Lower leg skin (tissue), 4 donors: ENCODE data around the gene CAPSL. TPM values are rescaled to one million over a fixed set of nuclear protein-coding genes. Genes with fewer than 3 reads are reported as not detected.
"Not testable (repeated sequence)": the region's sequence is repeated elsewhere in the genome, so short reads cannot be mapped to it uniquely, and the experiment has no call there.

Source experiments
- DNase-seq, 2 donors: peaks; one replicate each; pipeline ENCODE4 v3.0.0-alpha.2; 2019; ENCODE audit warnings: low spot score in 2 of 2
- H3K4me3 ChIP-seq: fragments of 200-600 bp; sonication (generic); 2 replicates; pipeline ENCODE4 v1.5.1; 2017; ENCODE audit warnings: mild to moderate bottlenecking, low read depth; ENCODE audit not compliant: poor library complexity, severe bottlenecking
- CTCF ChIP-seq, 3 donors: fragments of 450-650 bp; IDR thresholded peaks; one replicate each; pipeline ENCODE4 v1.5.1; 2016; ENCODE audit warnings: antibody characterized with exemption in 3 of 3, mild to moderate bottlenecking in 3 of 3, moderate library complexity in 2 of 3
- POLR2A ChIP-seq, 2 donors: fragments of 450-650 bp; IDR thresholded peaks; one replicate each; pipeline ENCODE4 v1.6.1; 2016 to 2017; ENCODE audit warnings: antibody characterized with exemption in 2 of 2, mild to moderate bottlenecking in 1 of 2, moderate library complexity in 1 of 2
- WGBS, 2 donors: methylation state at CpG; one replicate each; pipeline ENCODE4 v1.1.5; 2018; 5-methylcytosine and 5-hydroxymethylcytosine counted together
- intact Hi-C: fragments of 100-400 bp; cut with DNase I; formaldehyde crosslinking; loops from one replicate; pipeline ENCODE4 v1.15.0; 2023; ENCODE audit warnings: low total_unique reads
- total RNA-seq, 4 donors: library from RNA; depleted of rRNA; stranded (reverse); fragments of >200 nt; gene quantifications; one replicate each; pipeline ENCODE4 v1.1.0, GENCODE V29; 2016

Gene CAPSL
- total RNA-seq, 4 donors from 2014 or later = not detected

DNA sequence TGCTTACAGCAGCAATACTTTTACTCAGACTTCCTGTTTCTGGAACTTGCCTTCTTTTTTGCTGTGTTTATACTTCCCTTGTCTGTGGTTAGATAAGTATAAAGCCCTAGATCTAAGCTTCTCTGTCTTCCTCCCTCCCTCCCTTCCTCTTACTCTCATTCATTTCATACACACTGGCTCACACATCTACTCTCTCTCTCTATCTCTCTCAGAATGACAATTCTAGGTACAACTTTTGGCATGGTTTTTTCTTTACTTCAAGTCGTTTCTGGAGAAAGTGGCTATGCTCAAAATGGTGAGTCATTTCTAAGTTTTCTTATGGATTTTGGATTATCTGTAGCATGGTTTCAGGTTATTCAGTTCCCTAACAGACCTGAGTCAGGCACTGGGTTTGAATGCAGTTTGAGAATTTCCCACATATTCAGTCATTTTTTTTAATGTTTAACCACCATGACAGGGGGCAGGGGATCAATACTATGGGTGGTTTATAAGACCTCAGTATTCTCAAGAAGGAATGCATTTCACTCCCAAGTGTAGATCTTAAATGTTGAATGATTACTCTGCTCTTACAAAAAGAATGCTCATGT, 81.6 kb downstream of the CAPSL start, which contains the start of gene IL7R:
TSS of gene IL7R (plus strand) at position 127 of the 587 bp plus-strand sequence. CDS start at position 214, 87 bp downstream.
- H3K4me3 ChIP-seq = no peak within 1 kb of the TSS
- no peak for TF ChIP-seq POLR2A (IDR thresholded peaks at IDR 0.05)
- no peak for TF ChIP-seq CTCF (IDR thresholded peaks at IDR 0.05)
- intact Hi-C loops = no loop called here
- 31 to 36% methylated on average over 1 of the region's 1 CpG for WGBS, 2 donors
- DNase-seq = no peak

GRCh38 chr5:35856186-35856764, 82.1 kb downstream of the CAPSL start:
- H3K4me3 ChIP-seq, intact Hi-C loops, DNase-seq: not testable (repeated sequence)
- WGBS, 2 donors = 95 to 97% methylated on average over 5 of the region's 5 CpGs

GRCh38 chr5:35855187-35855586, 83.2 kb downstream of the CAPSL start:
- TF ChIP-seq CTCF (IDR thresholded peaks at IDR 0.05) (no peak), POLR2A (IDR thresholded peaks at IDR 0.05) (no peak)
- intact Hi-C loops = no loop called here
- H3K4me3 ChIP-seq = no peak overlapping the region
- WGBS, 2 donors = 49 to 52% methylated on average over 1 of the region's 1 CpG
- no peak for DNase-seq

Other genes with a start within 250 kb of the CAPSL start
- gene IL7R, start 81.7 kb downstream of the CAPSL start, total RNA-seq = 1 to 10 TPM; 1.4 to 5.5 (median 4.4) TPM
- gene UGT3A1, start 52.8 kb upstream of the CAPSL start, total RNA-seq = under 1 TPM in 1 of 4 donors, not detected in 3; 0.23 TPM
- gene UGT3A2, start 128.3 kb upstream of the CAPSL start, total RNA-seq = 10 to 100 TPM in 1 of 4 donors, 1 to 10 TPM in 3; 3.1 to 38.2 (median 7.7) TPM
- 10 to 100 TPM in 3 of 4 donors, 1 to 10 TPM in 1; 8.1 to 22.4 (median 11.3) TPM for gene LMBRD2, start 213.3 kb upstream of the CAPSL start, total RNA-seq
- gene SKP2, start 213.5 kb upstream of the CAPSL start, total RNA-seq = 10 to 100 TPM in 1 of 4 donors, 1 to 10 TPM in 3; 6.9 to 12.8 (median 8.6) TPM